Measurements from ENCODE around the gene GATAD2A. TPM values are rescaled to one million over a fixed set of nuclear protein-coding genes. Genes with fewer than 3 reads are reported as not detected.

Gene GATAD2A
- total and polyA plus RNA-seq, 9 of the 15 experiments (the other 6 are each of a cell fraction or from before 2014, with no cell fraction given) = 2.4 to 226 (median 44.2) TPM

- no peak for TF ChIP-seq PBX2 (CRISPR knock-in tag; IDR thresholded peaks at IDR 0.05; ENCODE audit: low read depth)
- no peak for TF ChIP-seq PBX2 (tag; conservative IDR thresholded peaks at IDR 0.05; ENCODE audit: low read depth)
- TF ChIP-seq CREB1 (IDR thresholded peaks at IDR 0.05) = peak; percentile 65; the same call in 1 of the 2 replicates
- TF ChIP-seq CREB1 (CRISPR knock-in tag; IDR thresholded peaks at IDR 0.05) = no peak
- peak in 1 of 2 experiments; percentile 35; a peak in 1 of 4 replicates for TF ChIP-seq SRF (CRISPR knock-in tag; IDR thresholded peaks at IDR 0.05)
- TF ChIP-seq NR2C2 (CRISPR knock-in tag; IDR thresholded peaks at IDR 0.05) = no peak
- TF ChIP-seq NR2C2 (tag; IDR thresholded peaks at IDR 0.05) = 0 out of 2 replicates have a peak, but pooled peaks have one; percentile 1
- TF ChIP-seq CHD4 (IDR thresholded peaks at IDR 0.05; ENCODE audit: insufficient read depth, insufficient replicate concordance, low read depth, low read length, poor library complexity, severe bottlenecking) = no peak
- no peak for TF ChIP-seq KHSRP (IDR thresholded peaks at IDR 0.05)
- TF ChIP-seq RBM15 (IDR thresholded peaks at IDR 0.05; ENCODE audit: insufficient read depth, low read length) = no peak
- no peak for TF ChIP-seq MAX (CRISPR knock-in tag; IDR thresholded peaks at IDR 0.05)
- no peak for TF ChIP-seq CEBPB (tag; IDR thresholded peaks at IDR 0.05)
- no peak for TF ChIP-seq ZFPM2 (CRISPR knock-in tag; IDR thresholded peaks at IDR 0.05)
- TF ChIP-seq BRD9 (IDR thresholded peaks at IDR 0.05; ENCODE audit: low read depth, partially characterized antibody) = no peak
- TF ChIP-seq WHSC1 (IDR thresholded peaks at IDR 0.05; ENCODE audit: low read length) = no peak
- no peak for TF ChIP-seq CHAMP1 (IDR thresholded peaks at IDR 0.05)
- TF ChIP-seq NCOA4 (IDR thresholded peaks at IDR 0.05; ENCODE audit: partially characterized antibody) = no peak
- TF ChIP-seq GATA2 (CRISPR knock-in tag; IDR thresholded peaks at IDR 0.05) = no peak
- TF ChIP-seq DIDO1 (tag; IDR thresholded peaks at IDR 0.05; ENCODE audit: low read depth) = no peak
- TF ChIP-seq KDM5B (IDR thresholded peaks at IDR 0.05; ENCODE audit: insufficient replicate concordance, low read depth, low read length) = peak; percentile 8
- no peak for TF ChIP-seq ZNF444 (CRISPR knock-in tag; IDR thresholded peaks at IDR 0.05)
- TF ChIP-seq NELFE (IDR thresholded peaks at IDR 0.05; ENCODE audit: insufficient read depth, insufficient read length) = no peak
- peak; percentile 52 for TF ChIP-seq TBP (optimal IDR thresholded peaks at IDR 0.05; ENCODE audit: low read depth, low read length)
These were observed 19.3 kb upstream of the GATAD2A start (continued) for GRCh38 chr19:19385896-19386869.
